Esophagus squamous epithelium (tissue), 5 donors: ENCODE data around the gene TC2N. TPM values are rescaled to one million over a fixed set of nuclear protein-coding genes. Genes with fewer than 3 reads are reported as not detected.
"Not testable (repeated sequence)": the region's sequence is repeated elsewhere in the genome, so short reads cannot be mapped to it uniquely, and the experiment has no call there.

Source experiments
- DNase-seq: peaks from one replicate; lab custom pipeline; 2025; lab: John Stamatoyannopoulos, UW
- H3K27ac ChIP-seq, 4 donors: fragments of 200-600 bp; sonication (generic); one replicate each; pipeline ENCODE4 v1.5.1; 2016 to 2019; ENCODE audit warnings: mild to moderate bottlenecking in 1 of 4
- H3K27me3 ChIP-seq, 4 donors: fragments of 200-600 bp; sonication (generic); 1 replicate in 3 of 4; 2 replicates in 1 of 4; pipeline versions ENCODE4 v1.5.1 to v1.6.0; 2017 to 2021; ENCODE audit warnings: antibody characterized with exemption in 1 of 4
- H3K36me3 ChIP-seq, 3 donors: fragments of 200-600 bp; sonication (generic); one replicate each; pipeline ENCODE4 v1.5.1; 2016 to 2019
- H3K4me1 ChIP-seq, 3 donors: fragments of 200-600 bp; sonication (generic); one replicate each; pipeline ENCODE4 v1.5.1; 2017 to 2019
- H3K4me3 ChIP-seq, 4 donors: fragments of 200-600 bp; sonication (generic); 1 replicate in 3 of 4; 2 replicates in 1 of 4; pipeline ENCODE4 v1.5.1; 2016 to 2019; ENCODE audit warnings: mild to moderate bottlenecking in 2 of 4, moderate library complexity in 1 of 4
- H3K9me3 ChIP-seq, 3 donors: fragments of 200-600 bp; sonication (generic); one replicate each; pipeline ENCODE4 v1.5.1; 2016 to 2019
- POLR2A ChIP-seq, 4 donors: fragments of 450-650 bp; IDR thresholded peaks; one replicate each; pipeline ENCODE4 v1.6.1; 2017; ENCODE audit warnings: antibody characterized with exemption in 4 of 4, mild to moderate bottlenecking in 4 of 4, moderate library complexity in 3 of 4
- WGBS, 2 donors: methylation state at CpG; one replicate each; pipeline ENCODE4 v1.1.5; 2018; 5-methylcytosine and 5-hydroxymethylcytosine counted together
- intact Hi-C: fragments of 100-400 bp; cut with DNase I; formaldehyde crosslinking; loops from one replicate; pipeline ENCODE4 v1.15.0; 2022
- total RNA-seq, 4 donors: library from RNA; depleted of rRNA; stranded (reverse); fragments of >200 nt; gene quantifications; one replicate each; pipeline ENCODE4 v1.1.0, GENCODE V29; 2016
- TF ChIP-seq, protein P1 (sequence below), 6 experiments: fragments of 450-650 bp in 4 of 6; fragments of 200-600 bp in 2 of 6; sonication (generic) in 2 of 6; IDR thresholded peaks; one replicate each; pipeline ENCODE4 v1.5.1; 2016 to 2019; ENCODE audit warnings: antibody characterized with exemption in 6 of 6, mild to moderate bottlenecking in 4 of 6, moderate library complexity in 4 of 6
- donor health status: DM: yes; HTN: yes; CAD: no.

TC2N gene
- total RNA-seq, 4 donors from 2014 or later: 32.4 to 48.9 (median 44.7) TPM

DNA sequence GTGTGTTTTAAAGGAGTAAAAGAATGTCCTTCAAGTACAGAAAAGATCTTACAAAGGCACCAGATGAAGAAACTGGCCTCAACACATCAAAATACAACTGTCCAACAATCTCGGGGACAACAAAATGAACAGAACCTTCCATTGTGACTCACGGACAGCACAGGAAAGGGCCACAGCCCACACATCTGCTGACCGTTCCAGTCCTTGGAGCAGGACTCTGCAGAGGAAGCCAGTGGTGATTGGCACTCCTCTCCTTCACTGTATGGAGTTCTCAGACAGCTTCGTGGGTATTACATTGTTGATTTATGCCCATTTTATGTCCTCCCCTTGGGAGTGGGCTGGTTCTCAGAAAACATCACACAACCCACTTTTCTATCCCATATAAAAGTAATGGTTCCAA lies 32.5 kb upstream of the TC2N start:
- H3K27me3 ChIP-seq: peaks cover 0 to 11% (median 0%) of the 10 kb centered on the region in 4 donors
- H3K4me3 ChIP-seq: no peak overlapping the region
- no peaks in the 10 kb centered on the region for H3K36me3 ChIP-seq
- H3K4me1 ChIP-seq: peaks cover 4 to 38% (median 6%) of the 10 kb centered on the region in 3 donors
- WGBS, 2 donors: 68 to 86% methylated on average over 4 of the region's 4 CpGs
- H3K9me3 ChIP-seq: no peaks in the 10 kb centered on the region
- no peak for DNase-seq
- intact Hi-C loops: loop anchor here (10.0 kb wide), 1 partner anchor 245 kb away; no protein-coding TSS in a partner anchor
- peak overlapping the region in 2 of 4 donors; percentile 9 to 46 for H3K27ac ChIP-seq
- TF ChIP-seq, protein P1, sequence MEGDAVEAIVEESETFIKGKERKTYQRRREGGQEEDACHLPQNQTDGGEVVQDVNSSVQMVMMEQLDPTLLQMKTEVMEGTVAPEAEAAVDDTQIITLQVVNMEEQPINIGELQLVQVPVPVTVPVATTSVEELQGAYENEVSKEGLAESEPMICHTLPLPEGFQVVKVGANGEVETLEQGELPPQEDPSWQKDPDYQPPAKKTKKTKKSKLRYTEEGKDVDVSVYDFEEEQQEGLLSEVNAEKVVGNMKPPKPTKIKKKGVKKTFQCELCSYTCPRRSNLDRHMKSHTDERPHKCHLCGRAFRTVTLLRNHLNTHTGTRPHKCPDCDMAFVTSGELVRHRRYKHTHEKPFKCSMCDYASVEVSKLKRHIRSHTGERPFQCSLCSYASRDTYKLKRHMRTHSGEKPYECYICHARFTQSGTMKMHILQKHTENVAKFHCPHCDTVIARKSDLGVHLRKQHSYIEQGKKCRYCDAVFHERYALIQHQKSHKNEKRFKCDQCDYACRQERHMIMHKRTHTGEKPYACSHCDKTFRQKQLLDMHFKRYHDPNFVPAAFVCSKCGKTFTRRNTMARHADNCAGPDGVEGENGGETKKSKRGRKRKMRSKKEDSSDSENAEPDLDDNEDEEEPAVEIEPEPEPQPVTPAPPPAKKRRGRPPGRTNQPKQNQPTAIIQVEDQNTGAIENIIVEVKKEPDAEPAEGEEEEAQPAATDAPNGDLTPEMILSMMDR (IDR thresholded peaks at IDR 0.05): no peak
- no peak for TF ChIP-seq POLR2A (IDR thresholded peaks at IDR 0.05)

GRCh38 chr14:91899213-91899612 lies 31.9 kb upstream of the TC2N start:
- no peak for DNase-seq
- Histone ChIP-seq H3K36me3 (no peaks in the 10 kb centered on the region), H3K9me3 (no peaks in the 10 kb centered on the region), H3K27ac (peak overlapping the region in 2 of 4 donors; percentile 9 to 46), H3K4me3 (no peak overlapping the region), H3K4me1 (peaks cover 4 to 38% (median 6%) of the 10 kb centered on the region in 3 donors), H3K27me3 (peaks cover 0 to 11% (median 0%) of the 10 kb centered on the region in 4 donors)
- 90 to 100% methylated on average over 1 to 2 of the region's 4 CpGs for WGBS, 2 donors
- TF ChIP-seq, protein P1 (IDR thresholded peaks at IDR 0.05): peak in 1 of 6 experiments; percentile 12
- no peak for TF ChIP-seq POLR2A (IDR thresholded peaks at IDR 0.05)
- intact Hi-C loops: no loop called here

GRCh38 chr14:91898372-91898771 lies 31.0 kb upstream of the TC2N start:
- H3K27ac ChIP-seq: peak overlapping the region in 1 of 4 donors; percentile 19
- intact Hi-C loops: no loop called here

GRCh38 chr14:91897716-91898115 lies 30.4 kb upstream of the TC2N start:
- H3K27me3 ChIP-seq, DNase-seq, intact Hi-C loops, H3K4me3 ChIP-seq, H3K9me3 ChIP-seq, H3K36me3 ChIP-seq: not testable (repeated sequence)
- WGBS, 2 donors: 78 to 85% methylated on average over 5 of the region's 5 CpGs
- Histone ChIP-seq H3K4me1 (peaks cover 4 to 42% (median 6%) of the 10 kb centered on the region in 3 donors), H3K27ac (peak overlapping the region in 3 of 4 donors; percentile 19 to 39 (median 31))

More at GRCh38 chr14:91898372-91898771, 31.0 kb upstream of the TC2N start:
- Histone ChIP-seq H3K4me3 (no peak overlapping the region), H3K27me3 (peaks cover 0 to 8% (median 0%) of the 10 kb centered on the region in 4 donors), H3K4me1 (peaks cover 4 to 41% (median 6%) of the 10 kb centered on the region in 3 donors), H3K9me3 (no peaks in the 10 kb centered on the region), H3K36me3 (no peaks in the 10 kb centered on the region)
- no peak for DNase-seq
- WGBS, 2 donors: 65 to 73% methylated on average over 5 of the region's 5 CpGs
- TF ChIP-seq, protein P1 (IDR thresholded peaks at IDR 0.05): no peak

GRCh38 chr14:91897106-91897701 lies 29.9 kb upstream of the TC2N start:
- H3K27ac ChIP-seq: peak overlapping the region in 3 of 4 donors; percentile 19 to 39 (median 31)
- H3K4me1 ChIP-seq: peaks cover 4 to 45% (median 6%) of the 10 kb centered on the region in 3 donors
- H3K4me3 ChIP-seq: no peak overlapping the region
- intact Hi-C loops: no loop called here
- no peaks in the 10 kb centered on the region for H3K9me3 ChIP-seq
- no peaks in the 10 kb centered on the region for H3K36me3 ChIP-seq
- DNase-seq: no peak
- TF ChIP-seq POLR2A (IDR thresholded peaks at IDR 0.05): no peak
- TF ChIP-seq, protein P1 (IDR thresholded peaks at IDR 0.05): no peak
- WGBS, 2 donors: 27 to 42% methylated on average over 7 to 8 of the region's 10 CpGs
- peaks cover 0 to 6% (median 0%) of the 10 kb centered on the region in 4 donors for H3K27me3 ChIP-seq
